ENCODE measurements around the gene CD244.

CD244 gene

GRCh38 chr1:160841079-160841478 is 21.6 kb downstream of the CD244 start:
- DNase-seq, result no peak

DNA sequence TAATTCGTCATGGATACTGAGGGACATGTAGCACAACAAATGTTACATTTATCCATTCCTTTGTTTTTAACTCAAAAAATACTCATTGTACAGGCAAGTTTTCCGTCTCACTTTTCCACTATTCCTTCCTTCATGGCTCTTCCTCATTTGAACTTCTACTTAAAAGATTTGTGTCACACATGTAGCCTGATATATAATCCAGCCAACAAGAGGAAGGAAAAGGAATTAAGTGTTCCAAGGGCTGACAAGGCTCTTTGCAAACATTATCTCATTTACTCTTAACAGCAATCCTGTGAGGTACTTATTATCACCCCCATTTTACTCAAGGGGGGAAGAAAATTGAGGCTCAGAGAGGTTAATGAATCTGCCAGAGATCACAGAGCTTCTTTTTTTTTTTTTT is 22.9 kb downstream of the CD244 start:
- DNase-seq, result no peak

DNA sequence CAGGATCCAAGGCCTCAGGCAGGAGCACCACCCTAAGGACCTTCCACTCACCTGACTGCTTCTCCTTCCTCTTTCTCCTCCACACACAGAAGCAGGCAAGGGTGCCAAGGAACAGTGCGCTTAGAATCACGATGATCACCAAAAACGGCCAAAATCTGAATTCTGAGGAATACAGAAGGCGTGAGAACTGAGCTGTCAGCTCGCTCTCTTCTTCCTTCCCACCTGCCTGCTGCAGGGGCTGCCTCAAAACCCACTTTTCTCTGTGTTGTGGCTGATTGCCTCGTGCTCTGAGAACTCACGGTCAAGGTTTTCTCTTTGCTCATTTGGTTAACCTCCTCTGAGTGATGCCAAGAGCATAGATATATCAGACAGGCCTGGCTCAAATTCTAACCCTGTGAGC is 23.8 kb downstream of the CD244 start:
- no peak for DNase-seq

- DNase-seq, result peak; percentile 51
These were observed 25.0 kb downstream of the CD244 start for GRCh38 chr1:160837558-160838205.

DNA sequence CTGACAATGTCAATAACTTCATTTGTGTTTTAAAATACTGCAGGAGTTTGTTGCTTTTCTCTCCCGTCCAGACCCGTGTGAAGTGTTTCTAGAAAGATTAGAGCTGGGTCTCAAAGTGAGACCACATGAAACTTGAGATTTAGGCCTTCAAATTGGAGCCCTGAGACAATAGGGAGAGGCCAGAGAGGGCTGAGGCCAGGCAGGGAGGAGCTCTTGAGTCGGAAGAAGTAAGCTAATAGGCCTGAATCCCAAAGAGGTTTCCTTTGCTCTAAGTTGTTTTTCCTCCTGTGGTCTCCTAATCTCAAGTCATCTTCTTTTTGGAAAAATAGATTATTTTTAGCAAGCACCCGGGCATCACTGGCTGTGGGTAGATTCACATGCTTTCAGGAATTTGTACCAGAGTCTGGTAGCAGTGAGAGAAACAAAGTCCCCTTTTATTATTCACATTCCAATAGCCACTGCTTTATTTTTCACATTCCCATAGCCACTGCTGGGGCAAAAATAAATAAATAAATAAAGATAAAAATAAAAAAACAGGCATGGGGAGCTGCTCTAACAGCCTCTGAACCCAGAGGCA is 25.6 kb downstream of the CD244 start:
- DNase-seq, result no peak

GRCh38 chr1:160836561-160836960 is 26.1 kb downstream of the CD244 start:
- DNase-seq, result no peak

GRCh38 chr1:160835751-160836150 is 26.9 kb downstream of the CD244 start:
- DNase-seq, result no peak

GRCh38 chr1:160834945-160835565 is 27.6 kb downstream of the CD244 start:
- no peak for DNase-seq

GRCh38 chr1:160830321-160831153 is 32.1 kb downstream of the CD244 start:
- no peak for DNase-seq

DNA sequence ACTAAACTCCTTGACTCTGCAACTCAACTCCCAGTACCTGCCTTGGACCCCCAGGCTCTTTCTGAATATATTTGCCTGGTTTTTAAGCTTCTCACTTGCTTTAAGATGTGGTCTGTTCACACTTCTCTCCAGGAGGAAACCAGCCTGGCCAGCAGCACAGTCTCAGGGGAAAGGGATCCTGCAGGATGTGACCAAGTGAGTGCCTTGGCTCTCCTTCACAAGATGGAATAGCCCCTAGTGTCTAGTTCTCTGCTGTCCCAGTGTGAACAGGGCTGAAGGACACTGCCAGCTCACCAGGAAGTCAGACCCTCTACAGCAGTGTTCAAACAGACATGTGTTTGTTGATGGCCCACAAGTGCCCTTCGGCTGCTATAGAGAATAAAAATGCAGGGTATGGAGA is 32.9 kb downstream of the CD244 start:
- no peak for DNase-seq

- DNase-seq, result no peak
These were observed 35.3 kb downstream of the CD244 start for GRCh38 chr1:160827418-160827817.

- DNase-seq, result no peak
These were observed 36.1 kb downstream of the CD244 start for GRCh38 chr1:160826546-160826945.

DNA sequence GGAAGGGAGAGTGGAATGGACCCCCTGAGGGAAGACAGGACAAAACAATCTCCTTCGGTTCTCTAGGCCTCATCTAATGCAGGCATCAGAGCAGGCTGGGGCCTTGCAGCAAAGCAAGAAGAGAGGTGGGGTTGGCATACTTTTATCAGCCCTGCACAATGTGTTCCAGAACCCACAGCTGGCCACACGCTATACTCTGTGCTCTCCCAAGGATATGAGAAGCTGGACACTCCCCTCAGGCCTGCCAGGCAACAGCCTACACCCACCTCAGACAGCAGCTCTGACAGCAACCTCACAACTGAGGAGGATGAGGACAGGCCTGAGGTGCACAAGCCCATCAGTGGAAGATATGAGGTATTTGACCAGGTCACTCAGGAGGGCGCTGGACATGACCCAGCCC is 39.4 kb downstream of the CD244 start:
- DNase-seq, result no peak

DNA sequence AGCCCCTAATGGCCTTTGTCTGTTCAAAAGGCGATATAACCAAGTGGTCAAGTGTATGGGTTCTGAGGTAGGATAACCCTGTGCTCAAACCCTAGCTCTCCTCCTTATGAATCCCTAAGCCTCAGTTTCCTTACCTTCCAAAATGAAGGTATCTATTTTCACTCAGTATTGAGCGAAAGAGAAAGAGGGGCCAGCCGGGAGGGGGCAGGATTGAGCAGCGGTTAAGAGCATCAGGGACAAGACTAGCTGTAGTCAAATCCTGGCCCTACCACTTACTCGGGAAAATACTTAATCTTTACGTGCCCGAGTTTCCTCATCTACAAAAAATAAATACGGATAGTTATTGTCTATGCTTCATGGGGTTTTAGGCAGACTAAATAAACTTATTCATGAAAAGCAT is 41.1 kb downstream of the CD244 start:
- DNase-seq, result no peak

- DNase-seq, result no peak
These were observed 43.5 kb downstream of the CD244 start for GRCh38 chr1:160819186-160819585.

DNA sequence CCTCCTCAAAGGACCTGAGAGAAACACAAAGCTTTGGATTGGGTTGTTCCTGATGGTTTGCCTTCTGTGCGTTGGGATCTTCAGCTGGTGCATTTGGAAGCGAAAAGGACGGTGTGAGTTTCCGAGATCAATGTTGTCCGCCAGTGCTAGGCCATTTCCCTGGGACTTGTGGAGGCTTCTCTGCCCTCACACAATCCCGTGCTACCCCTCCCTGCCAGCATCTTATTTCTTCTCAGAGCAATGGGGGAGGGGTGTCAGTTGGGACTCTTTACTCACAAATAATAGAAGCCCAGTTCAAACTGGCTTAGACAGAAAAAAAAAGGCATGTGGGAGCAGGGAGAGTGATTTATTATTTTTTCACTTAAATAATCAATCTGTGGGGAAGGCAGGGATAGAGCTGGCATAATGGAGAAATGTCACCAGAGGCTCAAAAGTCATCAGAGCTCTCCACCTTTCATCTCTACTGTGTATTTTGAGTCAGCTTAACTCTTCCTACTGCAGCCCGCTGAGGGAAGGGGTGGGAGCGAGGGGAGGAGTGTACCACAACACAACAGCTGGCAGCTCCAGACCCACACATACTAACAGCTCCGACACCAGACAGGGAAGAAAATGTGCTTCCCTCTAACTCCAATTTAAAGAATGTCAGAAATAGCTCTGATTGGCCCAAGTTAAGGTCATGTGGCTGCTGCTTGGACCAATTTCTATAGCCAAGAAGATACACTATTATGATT is 44.3 kb downstream of the CD244 start:
- no peak for DNase-seq

- DNase-seq, result no peak
These were observed 47.8 kb downstream of the CD244 start for GRCh38 chr1:160814856-160815255.

DNA sequence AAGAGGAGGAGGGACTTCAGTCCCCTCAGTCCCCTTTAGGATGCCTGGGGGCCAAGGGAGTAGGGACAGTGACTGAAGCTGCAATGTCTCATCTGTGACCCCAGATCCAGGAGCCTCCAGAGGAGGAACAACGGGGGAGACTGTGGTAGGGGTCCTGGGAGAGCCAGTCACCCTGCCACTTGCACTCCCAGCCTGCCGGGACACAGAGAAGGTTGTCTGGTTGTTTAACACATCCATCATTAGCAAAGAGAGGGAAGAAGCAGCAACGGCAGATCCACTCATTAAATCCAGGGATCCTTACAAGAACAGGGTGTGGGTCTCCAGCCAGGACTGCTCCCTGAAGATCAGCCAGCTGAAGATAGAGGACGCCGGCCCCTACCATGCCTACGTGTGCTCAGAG is 48.4 kb downstream of the CD244 start:
- no peak for DNase-seq

DNA sequence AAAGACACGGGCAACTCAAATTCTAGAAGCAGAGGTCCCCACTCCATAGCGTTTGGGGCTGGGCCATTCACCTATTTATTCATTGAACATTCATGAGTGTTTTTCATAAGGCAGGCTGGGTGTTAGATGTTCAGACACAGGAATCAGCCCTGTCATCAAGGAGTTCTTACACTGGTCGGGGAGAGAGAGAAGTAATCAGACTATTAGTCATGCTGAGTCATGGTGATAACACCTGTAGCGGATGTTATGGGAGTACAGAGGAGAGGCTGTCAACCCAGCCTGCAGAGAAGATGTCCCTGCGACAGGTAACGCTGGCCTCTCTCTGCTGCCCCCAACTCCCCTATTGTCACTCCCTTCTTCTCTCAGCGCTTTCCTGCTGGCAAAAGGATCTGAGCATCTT is 49.5 kb downstream of the CD244 start:
- DNase-seq, result no peak

DNA sequence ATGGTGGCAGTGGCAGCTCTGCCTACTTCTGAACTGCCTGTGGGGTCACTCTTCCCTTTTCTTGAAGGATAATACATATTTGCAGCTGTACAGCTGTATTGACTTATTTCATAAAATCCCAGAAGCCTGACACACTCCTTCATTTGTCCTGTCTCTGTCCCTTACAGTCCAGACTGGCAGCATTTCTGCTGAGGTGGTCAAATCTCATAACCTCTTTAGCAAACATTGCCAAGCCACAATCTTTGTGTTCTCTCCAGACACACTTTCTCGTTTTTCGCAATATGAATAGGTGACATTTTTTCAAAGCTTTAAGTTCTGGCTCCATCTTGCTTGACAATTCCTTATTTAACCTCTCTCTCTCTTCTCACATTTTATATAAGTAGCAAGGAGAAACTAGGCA is 51.5 kb downstream of the CD244 start:
- no peak for DNase-seq

- no peak for DNase-seq
These were observed 52.2 kb downstream of the CD244 start for GRCh38 chr1:160810486-160810885.

- no peak for DNase-seq
These were observed 54.4 kb downstream of the CD244 start for GRCh38 chr1:160808289-160808688.

- DNase-seq, result no peak
These were observed 54.9 kb downstream of the CD244 start for GRCh38 chr1:160807738-160808137.

All from left hindlimb (tissue), 1 donor.